HG03558 (cell line): ENCODE data around the gene MAGI2.

Experiments used
- ATAC-seq: cut with Tn5 transposase; IDR thresholded peaks from one replicate; pipeline ENCODE4 v1.9.1; 2021; ENCODE audit warnings: moderate number of reproducible peaks; ENCODE audit not compliant: unreplicated experiment; ENCODE audit errors: extremely low read depth

MAGI2 gene

GRCh38 chr7:78864339-78864738 is 589.1 kb downstream of the MAGI2 start:
- ATAC-seq, result no peak

DNA sequence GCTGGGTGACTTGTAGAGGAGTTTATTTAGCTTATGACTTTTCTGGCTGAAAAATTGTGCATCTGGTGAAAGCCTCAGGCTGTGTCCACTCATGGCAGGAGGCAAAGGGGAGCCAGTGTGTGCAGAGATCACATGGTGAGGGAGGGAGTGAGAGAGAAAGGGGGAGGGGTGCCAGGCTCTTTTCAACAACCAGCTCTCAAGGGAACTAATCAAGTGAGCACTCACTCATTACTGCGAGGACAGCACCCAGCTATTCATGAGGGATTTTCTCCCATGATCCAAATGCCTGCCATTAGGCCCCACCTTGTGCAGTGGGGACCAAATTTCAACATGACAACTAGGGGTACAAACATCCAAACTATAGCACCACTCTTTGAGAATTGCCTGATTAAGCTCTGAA is 590.2 kb downstream of the MAGI2 start:
- no peak for ATAC-seq

- ATAC-seq, result no peak
Measured at GRCh38 chr7:78862411-78862900, 591.0 kb downstream of the MAGI2 start.

DNA sequence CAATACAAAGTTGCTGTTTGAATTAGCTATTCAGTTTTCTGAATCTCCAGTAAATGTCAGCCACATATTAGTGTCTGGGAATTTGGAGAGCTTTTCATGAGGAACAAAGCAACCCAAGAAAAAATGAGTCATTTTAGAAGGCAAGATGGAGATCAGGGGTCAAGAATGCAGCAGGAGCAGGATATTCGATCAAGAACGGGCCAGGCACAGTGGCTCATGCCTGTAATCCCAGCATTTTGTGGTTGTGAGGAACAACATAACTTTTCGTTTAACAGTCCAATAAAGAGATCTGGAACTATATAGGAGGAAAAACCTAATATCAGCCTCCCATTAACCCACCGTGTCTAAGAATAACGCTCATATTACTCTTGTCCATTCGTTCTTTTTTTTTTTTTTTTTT is 600.5 kb downstream of the MAGI2 start:
- no peak for ATAC-seq

DNA sequence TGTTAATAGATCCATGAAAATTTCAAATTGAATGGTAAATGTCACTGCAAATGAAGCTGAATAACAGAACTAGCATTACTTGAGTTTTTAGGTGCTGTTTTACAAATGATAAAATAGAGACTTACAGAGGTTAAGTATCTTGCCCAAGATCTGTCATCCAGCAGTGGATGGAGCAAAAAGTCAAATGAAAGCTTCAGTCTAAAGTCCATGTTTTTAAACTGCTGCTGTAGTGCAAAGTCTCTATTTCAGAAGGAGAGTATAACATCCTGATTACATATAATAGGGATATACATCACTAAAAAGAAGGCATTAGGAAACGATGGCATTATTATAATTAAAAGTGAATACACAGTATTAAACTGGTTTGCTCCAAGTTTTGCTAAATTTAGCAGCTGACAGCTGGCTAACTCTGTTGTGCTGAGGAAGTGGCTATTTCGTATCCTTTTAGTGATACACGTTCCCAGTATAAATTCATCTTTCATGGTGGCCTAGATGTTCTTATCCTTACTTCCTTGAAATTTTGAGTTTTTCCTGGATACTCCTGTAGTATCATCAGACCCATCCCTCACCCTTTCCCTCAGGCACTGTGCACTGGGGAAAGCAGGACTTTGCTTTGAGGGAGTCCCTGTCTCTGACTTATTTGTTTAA is 603.2 kb downstream of the MAGI2 start:
- no peak for ATAC-seq

- ATAC-seq, result no peak
Measured at GRCh38 chr7:78845155-78845554, 608.3 kb downstream of the MAGI2 start.

GRCh38 chr7:78842068-78842467 is 611.4 kb downstream of the MAGI2 start:
- ATAC-seq, result no peak

DNA sequence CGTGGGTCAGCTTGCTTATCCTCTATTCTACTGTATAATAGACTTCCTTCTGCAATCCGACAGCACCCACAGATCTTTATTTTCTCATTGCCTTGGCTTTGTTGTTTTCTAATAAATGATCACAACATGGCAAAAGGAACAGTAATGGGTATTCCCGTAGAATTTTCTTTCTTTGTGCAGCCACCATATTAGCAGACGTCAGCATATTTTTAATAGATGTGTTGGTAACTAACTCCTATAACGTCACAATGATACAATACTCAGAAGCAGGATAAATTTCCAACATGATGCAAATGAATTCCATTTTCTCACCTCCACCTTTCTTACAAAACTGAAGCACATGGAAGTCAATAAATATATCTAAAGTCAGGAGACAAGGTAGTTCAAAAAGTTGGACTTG is 617.6 kb downstream of the MAGI2 start:
- ATAC-seq, result no peak

DNA sequence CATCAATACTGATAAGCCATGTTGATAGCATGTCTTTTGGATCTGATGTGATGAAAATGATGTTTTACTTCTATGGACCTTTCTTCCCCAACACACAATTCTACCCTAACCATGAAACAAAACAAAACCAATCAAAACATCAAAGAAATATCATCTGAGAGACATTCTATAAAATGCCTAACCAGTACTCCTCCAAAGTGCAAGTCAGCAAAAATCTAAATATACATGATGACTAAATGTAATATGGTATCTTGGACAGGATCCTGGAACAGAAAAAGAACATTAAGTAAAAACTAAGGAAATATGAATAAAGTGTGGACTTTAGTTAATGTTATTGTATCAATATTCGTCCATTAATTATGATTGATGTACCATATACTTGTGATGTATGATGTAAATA is 625.1 kb downstream of the MAGI2 start:
- no peak for ATAC-seq

DNA sequence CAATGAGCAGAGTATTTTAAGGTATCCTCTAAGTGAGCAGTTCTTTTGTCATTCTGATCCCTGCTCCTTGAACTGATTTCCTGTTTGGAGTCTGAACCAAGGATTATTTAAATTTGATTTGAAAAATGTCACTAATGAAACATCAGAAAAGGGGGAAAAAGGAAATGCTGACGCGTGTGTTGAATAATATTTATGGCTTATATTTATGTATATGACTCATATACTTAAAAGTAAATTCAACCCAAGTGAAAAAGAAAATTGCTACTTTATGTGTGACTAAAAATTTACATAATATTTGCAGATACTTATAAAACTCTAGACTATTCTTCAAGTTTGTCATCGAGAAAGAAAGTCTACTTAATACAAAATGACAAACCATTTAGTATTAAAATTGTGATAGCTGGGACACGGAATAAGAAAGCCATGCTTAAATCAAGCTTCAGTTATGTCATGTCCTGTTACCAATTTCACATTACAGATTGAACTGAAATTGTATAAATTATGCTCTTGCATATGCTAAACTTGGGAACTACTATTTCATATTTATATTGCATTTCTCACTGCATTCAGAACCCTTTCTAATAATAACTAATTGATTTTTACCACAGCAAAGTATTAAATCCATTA is 649.9 kb downstream of the MAGI2 start:
- ATAC-seq, result no peak

DNA sequence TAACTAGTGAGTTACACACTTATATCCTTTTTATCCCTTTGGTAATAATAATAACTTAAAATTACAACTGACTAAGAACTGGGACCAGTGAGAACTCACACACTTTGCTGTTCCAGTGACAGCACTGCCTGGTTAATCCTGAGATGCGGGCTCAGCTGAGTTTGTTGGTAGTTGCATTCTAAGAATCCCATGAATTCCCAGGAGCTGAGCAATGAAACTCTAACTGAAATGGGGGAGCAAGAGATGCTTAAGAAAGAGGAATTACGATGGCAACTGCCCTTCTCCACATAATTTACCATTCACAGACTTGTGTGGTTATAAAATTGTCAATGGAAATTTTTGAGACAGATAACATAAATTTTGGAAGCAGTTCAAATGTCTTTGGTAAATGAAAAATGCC is 659.4 kb downstream of the MAGI2 start:
- ATAC-seq, result no peak

DNA sequence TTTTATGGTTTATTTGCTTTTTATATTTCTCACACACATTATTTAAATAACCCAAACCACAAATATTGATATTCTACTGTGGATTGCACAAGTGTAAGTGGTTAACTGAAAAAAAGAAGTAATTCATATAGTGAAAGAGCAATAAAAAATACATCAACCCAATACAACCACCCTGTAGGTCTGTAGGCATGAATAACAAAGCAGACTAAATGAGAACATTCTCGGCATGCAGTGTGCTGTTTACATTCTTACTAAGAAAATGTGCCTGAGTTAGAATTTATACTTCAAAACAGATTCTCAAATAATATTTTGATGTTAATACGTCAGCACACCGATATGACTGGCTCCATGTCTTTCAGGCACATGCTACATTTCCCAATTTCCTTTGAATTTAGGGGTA is 660.8 kb downstream of the MAGI2 start:
- no peak for ATAC-seq

DNA sequence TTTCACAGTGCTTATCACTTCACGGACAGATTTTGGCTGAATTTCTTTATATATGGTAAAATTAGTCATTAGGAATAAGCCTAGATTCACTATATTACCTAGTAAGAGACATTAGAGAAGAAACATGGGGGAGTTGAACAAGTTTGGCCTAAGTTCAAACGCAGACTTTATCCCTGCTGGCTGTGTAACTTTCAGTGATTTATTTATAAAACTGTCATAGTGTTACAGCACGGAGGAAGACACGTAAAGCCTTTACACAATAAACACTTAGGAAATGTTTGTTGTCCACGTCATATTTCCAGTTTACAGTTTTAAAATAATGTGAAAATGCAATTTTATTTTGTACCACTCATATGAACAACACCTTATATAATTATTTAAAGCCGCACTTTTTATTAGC is 661.5 kb downstream of the MAGI2 start:
- no peak for ATAC-seq

GRCh38 chr7:78788464-78788863 is 665.0 kb downstream of the MAGI2 start:
- no peak for ATAC-seq

GRCh38 chr7:78787854-78788253 is 665.6 kb downstream of the MAGI2 start:
- ATAC-seq, result no peak

DNA sequence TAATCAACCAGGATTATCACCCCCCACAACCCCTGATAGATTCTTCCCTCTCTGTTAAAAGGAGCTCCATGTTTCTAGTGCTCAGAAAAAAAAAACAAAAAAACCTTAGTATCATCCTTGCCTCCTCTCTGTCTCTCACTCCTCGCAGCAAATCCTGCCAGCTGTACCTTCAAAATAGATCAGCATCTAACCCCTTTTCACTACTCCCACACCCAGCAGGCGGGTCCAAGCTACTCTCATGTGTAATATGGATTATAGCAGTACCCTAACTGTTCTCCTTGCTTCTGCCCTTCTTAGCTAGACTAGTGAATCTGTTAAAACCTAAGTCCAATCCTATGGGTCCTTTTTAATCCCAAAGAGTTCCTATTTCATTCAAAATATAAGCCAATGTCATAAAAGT is 667.4 kb downstream of the MAGI2 start:
- ATAC-seq, result no peak

DNA sequence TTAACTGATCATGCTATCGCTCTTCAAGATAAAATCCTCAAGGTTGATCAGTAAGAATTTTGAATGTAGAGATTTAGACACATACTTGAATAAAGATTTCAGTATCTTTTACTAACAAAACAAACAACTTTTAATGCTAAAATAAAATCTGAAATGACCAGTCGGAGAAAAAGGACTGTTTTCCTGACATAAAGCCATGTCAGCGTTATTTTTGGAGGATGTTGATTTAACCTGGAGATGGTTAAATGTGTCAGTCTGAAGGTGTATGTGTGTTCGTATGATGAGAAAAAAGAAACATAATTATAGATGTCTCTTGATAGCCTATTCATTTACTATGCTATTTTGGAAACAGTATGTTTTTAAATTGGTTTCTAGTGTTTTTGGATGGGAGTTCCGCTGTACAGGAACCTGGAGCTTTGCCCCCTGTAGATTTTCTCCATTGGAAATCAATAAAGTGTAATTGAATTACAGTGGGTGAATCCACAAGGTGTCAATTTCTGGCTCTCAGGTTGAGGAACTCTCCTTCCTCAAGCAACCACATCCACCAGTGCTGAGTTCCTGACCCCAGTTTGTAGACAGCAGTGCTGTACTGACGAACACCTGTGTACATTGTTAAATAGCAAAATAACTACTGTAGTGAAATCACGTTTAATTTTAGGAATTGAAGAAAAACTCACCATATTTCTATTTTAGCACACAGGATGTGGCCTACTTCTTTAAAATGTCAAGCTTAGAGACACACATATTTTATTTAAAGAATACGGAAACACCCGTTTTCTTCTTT is 670.1 kb downstream of the MAGI2 start:
- no peak for ATAC-seq

DNA sequence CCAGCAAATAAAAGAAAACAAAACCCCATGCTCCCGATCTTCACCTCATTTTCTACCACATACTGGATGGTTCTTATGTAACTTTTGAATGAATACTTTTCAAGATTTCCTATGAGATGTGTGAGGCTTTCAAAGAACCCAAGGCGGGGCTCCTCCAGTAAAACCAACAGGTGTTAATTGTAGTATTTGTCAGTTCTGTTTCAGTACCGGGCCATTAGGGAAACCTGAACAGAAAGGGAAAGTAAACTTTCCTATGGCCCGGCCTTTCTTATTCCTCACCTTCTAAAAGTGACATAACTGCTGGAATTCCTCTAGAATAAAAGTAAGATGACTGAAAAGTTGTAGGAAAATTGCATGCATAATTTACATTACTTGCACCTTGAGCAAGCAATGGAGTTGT is 672.9 kb downstream of the MAGI2 start:
- no peak for ATAC-seq

DNA sequence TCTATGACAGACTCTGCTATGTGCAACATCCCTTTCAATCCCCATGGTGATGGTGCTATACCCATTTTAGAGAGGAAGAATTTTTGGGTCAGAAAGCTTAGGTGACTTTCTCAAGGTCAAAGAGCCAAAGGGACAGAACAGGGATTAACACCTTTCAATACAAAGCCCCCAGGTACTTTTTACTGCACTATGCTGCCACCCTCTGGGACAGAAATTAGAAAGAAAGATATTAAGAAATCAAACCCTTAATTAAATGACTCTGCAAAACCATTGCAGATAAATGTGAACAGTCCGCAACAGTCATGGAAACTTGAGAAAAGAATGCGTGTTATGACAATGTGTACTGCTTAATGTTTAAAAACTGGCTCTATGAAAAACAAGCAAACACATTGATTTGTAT is 673.7 kb downstream of the MAGI2 start:
- no peak for ATAC-seq

GRCh38 chr7:78777829-78778228 is 675.6 kb downstream of the MAGI2 start:
- ATAC-seq, result no peak
